ENCODE results near the gene SLC25A14. TPM values are rescaled to one million over a fixed set of nuclear protein-coding genes. Genes with fewer than 3 reads are reported as not detected.

The SLC25A14 gene
- total and polyA plus RNA-seq, 2 experiments from 2014 or later, result 8.3 to 14.9 TPM

GRCh38 chrX:130413415-130413814, 73.7 kb downstream of the SLC25A14 start (continued):
- no peak for TF ChIP-seq ZNF462 (CRISPR knock-in tag; IDR thresholded peaks at IDR 0.05)
- TF ChIP-seq, protein P1, sequence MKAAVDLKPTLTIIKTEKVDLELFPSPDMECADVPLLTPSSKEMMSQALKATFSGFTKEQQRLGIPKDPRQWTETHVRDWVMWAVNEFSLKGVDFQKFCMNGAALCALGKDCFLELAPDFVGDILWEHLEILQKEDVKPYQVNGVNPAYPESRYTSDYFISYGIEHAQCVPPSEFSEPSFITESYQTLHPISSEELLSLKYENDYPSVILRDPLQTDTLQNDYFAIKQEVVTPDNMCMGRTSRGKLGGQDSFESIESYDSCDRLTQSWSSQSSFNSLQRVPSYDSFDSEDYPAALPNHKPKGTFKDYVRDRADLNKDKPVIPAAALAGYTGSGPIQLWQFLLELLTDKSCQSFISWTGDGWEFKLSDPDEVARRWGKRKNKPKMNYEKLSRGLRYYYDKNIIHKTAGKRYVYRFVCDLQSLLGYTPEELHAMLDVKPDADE (IDR thresholded peaks at IDR 0.05), result no peak

- H4K20me1 ChIP-seq (replicated peaks; ENCODE audit: insufficient read depth), result no peaks in the 10 kb centered on the region
- TF ChIP-seq, protein P2, sequence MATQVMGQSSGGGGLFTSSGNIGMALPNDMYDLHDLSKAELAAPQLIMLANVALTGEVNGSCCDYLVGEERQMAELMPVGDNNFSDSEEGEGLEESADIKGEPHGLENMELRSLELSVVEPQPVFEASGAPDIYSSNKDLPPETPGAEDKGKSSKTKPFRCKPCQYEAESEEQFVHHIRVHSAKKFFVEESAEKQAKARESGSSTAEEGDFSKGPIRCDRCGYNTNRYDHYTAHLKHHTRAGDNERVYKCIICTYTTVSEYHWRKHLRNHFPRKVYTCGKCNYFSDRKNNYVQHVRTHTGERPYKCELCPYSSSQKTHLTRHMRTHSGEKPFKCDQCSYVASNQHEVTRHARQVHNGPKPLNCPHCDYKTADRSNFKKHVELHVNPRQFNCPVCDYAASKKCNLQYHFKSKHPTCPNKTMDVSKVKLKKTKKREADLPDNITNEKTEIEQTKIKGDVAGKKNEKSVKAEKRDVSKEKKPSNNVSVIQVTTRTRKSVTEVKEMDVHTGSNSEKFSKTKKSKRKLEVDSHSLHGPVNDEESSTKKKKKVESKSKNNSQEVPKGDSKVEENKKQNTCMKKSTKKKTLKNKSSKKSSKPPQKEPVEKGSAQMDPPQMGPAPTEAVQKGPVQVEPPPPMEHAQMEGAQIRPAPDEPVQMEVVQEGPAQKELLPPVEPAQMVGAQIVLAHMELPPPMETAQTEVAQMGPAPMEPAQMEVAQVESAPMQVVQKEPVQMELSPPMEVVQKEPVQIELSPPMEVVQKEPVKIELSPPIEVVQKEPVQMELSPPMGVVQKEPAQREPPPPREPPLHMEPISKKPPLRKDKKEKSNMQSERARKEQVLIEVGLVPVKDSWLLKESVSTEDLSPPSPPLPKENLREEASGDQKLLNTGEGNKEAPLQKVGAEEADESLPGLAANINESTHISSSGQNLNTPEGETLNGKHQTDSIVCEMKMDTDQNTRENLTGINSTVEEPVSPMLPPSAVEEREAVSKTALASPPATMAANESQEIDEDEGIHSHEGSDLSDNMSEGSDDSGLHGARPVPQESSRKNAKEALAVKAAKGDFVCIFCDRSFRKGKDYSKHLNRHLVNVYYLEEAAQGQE (IDR thresholded peaks at IDR 0.05; ENCODE audit: unreplicated experiment), result no peak
- TF ChIP-seq JUNB (IDR thresholded peaks at IDR 0.05; ENCODE audit: unreplicated experiment), result no peak
- TF ChIP-seq POLR2AphosphoS5 (IDR thresholded peaks at IDR 0.05; ENCODE audit: low read depth), result no peak
- TF ChIP-seq NANOG (IDR thresholded peaks at IDR 0.05; ENCODE audit: borderline replicate concordance), result no peak
- no peak for TF ChIP-seq STAT1 (IDR thresholded peaks at IDR 0.05; ENCODE audit: unreplicated experiment)
Observed at GRCh38 chrX:130414800-130415199, 75.1 kb downstream of the SLC25A14 start.

More at GRCh38 chrX:130414800-130415199, 75.1 kb downstream of the SLC25A14 start:
- H3K4me3 Mint-ChIP-seq, result no peak overlapping the region
- peaks cover 27% of the 10 kb centered on the region for H3K36me3 Mint-ChIP-seq (ENCODE audit: low read depth)
- H3K79me2 ChIP-seq (replicated peaks; ENCODE audit: insufficient read depth), result no peaks in the 10 kb centered on the region
- H3K27ac Mint-ChIP-seq, result no peak overlapping the region
- H3K36me3 ChIP-seq (ENCODE audit: insufficient read depth), result no peaks in the 10 kb centered on the region
- no peaks in the 10 kb centered on the region for H3F3A ChIP-seq (replicated peaks; ENCODE audit: low read depth)
- H3K4me2 ChIP-seq, result no peak overlapping the region
- ATAC-seq (no peak), DNase-seq (ENCODE audit: low spot score) (no peak)
- peaks cover 13% of the 10 kb centered on the region for H3K4me1 Mint-ChIP-seq
- H3K9me3 Mint-ChIP-seq, result no peaks in the 10 kb centered on the region
- no peak overlapping the region for H3K27ac ChIP-seq (ENCODE audit: low read depth)
- H3K4me1 ChIP-seq (ENCODE audit: insufficient read depth), result peaks cover 5% of the 10 kb centered on the region; the same call in 1 of the 2 replicates
- no peak overlapping the region for H2AFZ ChIP-seq
- H3K27me3 Mint-ChIP-seq (ENCODE audit: insufficient read depth, low read depth, poor library complexity), result peaks cover 2% of the 10 kb centered on the region
- no peaks in the 10 kb centered on the region for H3K27me3 ChIP-seq (ENCODE audit: insufficient read depth)
- H3K9me2 ChIP-seq (ENCODE audit: insufficient read depth), result no peaks in the 10 kb centered on the region
- H3K4me3 ChIP-seq, result no peak overlapping the region

Measured in GM23338 (cell line).